ENCODE measurements around the gene PLXND1.

PLXND1 gene

GRCh38 chr3:129529436-129530210 lies 76.9 kb downstream of the PLXND1 start:
- H3K27ac ChIP-seq, result no peak overlapping the region
- TF ChIP-seq, protein P1, sequence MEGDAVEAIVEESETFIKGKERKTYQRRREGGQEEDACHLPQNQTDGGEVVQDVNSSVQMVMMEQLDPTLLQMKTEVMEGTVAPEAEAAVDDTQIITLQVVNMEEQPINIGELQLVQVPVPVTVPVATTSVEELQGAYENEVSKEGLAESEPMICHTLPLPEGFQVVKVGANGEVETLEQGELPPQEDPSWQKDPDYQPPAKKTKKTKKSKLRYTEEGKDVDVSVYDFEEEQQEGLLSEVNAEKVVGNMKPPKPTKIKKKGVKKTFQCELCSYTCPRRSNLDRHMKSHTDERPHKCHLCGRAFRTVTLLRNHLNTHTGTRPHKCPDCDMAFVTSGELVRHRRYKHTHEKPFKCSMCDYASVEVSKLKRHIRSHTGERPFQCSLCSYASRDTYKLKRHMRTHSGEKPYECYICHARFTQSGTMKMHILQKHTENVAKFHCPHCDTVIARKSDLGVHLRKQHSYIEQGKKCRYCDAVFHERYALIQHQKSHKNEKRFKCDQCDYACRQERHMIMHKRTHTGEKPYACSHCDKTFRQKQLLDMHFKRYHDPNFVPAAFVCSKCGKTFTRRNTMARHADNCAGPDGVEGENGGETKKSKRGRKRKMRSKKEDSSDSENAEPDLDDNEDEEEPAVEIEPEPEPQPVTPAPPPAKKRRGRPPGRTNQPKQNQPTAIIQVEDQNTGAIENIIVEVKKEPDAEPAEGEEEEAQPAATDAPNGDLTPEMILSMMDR (conservative IDR thresholded peaks at IDR 0.05), result no peak

DNA sequence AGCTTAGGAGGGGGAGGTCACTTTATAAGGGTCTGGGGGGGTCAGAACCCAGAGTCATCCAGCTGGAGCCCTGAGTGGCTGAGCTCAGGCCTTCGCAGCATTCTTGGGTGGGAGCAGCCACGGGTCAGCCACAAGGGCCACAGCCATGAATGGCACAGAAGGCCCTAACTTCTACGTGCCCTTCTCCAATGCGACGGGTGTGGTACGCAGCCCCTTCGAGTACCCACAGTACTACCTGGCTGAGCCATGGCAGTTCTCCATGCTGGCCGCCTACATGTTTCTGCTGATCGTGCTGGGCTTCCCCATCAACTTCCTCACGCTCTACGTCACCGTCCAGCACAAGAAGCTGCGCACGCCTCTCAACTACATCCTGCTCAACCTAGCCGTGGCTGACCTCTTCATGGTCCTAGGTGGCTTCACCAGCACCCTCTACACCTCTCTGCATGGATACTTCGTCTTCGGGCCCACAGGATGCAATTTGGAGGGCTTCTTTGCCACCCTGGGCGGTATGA lies 77.8 kb downstream of the PLXND1 start, which contains the start of gene RHO:
Gene RHO (plus strand): TSS at position 51 of the 512 bp plus-strand sequence. CDS start 95 bp downstream, at position 146.
- TF ChIP-seq, protein P1 (conservative IDR thresholded peaks at IDR 0.05), result no peak
- no peak within 1 kb of the TSS for H3K27ac ChIP-seq

GRCh38 chr3:129527262-129527661 lies 79.2 kb downstream of the PLXND1 start:
- TF ChIP-seq, protein P1 (conservative IDR thresholded peaks at IDR 0.05), result no peak
- no peak overlapping the region for H3K27ac ChIP-seq

DNA sequence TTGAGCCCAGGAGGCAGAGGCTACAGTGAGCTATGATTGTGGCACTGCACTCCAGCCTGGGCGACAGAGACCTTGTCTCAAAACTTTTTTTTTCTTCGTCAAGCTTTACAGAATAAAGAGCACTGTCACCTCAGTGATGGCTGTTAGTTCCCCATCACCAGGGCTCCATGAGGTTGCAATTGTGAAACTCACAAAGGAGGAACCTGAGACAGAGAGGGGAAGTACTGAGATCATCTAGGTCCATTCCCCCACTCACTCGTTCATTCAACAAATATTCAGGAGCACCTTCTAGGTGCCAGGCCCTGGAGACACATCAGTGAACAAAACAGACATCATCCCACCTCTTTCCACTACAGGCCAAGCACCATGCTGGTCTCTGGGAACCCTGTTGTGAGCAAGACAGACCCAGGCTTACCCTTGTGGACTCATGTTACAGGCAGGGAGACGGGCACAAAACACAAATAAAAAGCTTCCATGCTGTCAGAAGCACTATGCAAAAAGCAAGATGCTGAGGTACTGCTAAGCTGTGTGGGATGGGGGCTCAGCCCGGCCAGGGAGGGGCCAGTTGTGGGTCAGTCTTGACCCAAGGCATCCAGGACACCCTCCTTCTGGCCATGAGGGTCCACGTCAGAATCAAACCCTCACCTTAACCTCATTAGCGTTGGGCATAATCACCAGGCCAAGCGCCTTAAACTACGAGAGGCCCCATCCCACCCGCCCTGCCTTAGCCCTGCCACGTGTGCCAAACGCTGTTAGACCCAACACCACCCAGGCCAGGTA lies 80.2 kb downstream of the PLXND1 start:
- no peak overlapping the region for H3K27ac ChIP-seq
- TF ChIP-seq, protein P1 (conservative IDR thresholded peaks at IDR 0.05), result no peak

- no peak overlapping the region for H3K27ac ChIP-seq
- TF ChIP-seq, protein P1 (conservative IDR thresholded peaks at IDR 0.05), result no peak
These were observed 81.0 kb downstream of the PLXND1 start for GRCh38 chr3:129525341-129525968.

- TF ChIP-seq, protein P1 (conservative IDR thresholded peaks at IDR 0.05), result no peak
- no peak overlapping the region for H3K27ac ChIP-seq
These were observed 82.4 kb downstream of the PLXND1 start for GRCh38 chr3:129524081-129524480.

DNA sequence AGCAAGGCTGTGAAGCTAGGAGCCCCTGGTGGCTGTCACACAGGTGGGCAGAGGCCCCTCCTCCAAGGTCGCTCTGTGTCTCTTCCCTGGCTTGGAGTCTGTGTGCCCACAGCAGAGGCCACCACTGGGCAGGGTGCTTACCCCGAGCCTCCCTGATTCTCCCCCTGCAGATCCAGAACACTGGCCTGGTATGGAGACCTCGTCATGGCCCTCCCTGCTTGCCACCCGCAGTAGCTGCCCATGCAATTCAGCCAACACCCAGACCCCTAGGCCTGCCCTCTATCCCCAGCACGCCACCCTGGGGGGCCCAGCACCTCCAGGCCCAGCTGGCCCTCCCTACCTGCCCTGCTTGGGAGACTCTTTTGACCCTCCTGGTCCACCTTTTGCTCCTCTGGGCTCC lies 83.5 kb downstream of the PLXND1 start:
- H3K27ac ChIP-seq, result no peak overlapping the region
- TF ChIP-seq, protein P1 (conservative IDR thresholded peaks at IDR 0.05), result no peak

All from VCaP (cell line).